HG03457 (cell line): Measurements from ENCODE around the gene NUDT14.

Source experiments
- ATAC-seq: cut with Tn5 transposase; IDR thresholded peaks from one replicate; pipeline ENCODE4 v1.9.1; 2021; ENCODE audit warnings: moderate number of reproducible peaks; ENCODE audit not compliant: unreplicated experiment

Gene NUDT14

DNA sequence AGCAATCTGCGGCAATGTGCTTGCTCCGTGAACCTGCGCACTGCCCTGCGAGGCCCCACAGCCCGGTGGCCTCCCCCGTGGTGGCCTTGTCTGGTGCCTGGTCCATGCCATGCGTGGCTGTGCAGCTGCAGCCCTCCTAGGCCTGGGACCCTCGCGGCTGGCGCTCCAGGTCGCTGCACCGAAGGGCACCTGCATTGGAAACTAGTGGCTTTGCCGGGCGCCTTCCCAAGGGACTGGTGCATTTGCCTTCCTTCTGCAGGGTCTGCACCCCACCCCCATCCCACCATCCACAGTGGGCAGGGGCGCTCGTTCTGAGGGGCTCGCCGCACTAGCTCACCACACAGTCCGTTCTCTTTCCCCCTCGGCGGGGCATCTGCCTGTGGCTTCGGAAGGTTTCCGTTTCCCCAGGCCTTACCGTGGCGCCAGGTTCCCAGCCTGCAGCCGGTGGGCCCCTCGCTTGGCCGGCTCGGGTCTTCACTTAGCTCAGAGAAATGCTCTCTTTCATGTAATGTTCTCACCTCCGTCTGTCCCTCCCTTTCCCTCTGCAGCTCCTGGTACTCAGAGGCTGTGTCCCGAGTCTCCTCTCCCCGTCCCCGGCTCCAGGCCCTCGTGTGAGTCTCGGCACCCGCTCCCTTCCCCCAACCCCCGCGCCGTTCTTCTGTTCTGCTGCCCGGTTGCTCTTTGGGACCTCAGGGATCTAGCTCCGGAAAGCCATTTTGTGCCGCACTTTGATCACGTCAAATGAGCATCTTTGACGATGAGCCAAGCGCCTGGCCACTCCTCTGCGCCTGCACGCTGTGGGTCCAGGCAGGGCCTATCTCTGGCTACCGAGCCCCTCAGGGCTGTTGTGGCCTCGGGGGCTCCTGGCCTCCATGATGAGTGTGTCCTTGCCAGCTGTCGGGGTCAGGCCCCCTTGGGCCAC is 44.5 kb downstream of the NUDT14 start:
- no peak for ATAC-seq

DNA sequence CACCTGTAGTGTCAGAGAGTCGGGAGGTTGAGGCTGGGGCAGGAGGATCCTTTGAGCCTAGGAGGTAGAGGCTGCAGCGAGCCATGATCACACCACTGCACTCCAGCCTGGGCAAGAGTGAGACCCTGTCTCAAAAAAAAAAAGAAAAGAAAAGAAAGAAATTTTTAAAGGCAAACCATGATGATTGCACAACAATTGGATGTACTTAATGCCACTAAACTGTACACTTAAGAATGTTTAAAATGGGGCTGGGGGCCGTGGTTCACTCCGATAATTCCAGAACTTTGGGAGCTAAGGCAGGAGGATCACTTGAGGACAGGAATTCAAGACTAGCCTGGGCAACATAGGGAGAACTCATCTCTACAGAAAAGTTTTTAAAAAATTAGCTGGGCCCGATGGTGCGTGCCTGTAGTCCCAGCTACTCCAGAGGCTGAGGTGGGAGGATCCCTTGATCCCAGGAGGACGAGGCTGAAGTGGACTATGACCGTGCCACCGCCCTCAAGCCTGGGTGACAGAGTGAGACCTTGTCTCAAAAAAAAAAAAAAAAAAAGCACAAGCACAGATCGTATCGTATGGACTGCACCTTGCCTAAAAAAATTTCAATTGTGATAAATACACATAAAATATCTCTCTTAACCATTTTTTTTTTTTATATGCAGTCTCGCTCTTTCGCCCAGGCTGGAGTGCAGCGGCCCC is 45.3 kb downstream of the NUDT14 start:
- no peak for ATAC-seq

DNA sequence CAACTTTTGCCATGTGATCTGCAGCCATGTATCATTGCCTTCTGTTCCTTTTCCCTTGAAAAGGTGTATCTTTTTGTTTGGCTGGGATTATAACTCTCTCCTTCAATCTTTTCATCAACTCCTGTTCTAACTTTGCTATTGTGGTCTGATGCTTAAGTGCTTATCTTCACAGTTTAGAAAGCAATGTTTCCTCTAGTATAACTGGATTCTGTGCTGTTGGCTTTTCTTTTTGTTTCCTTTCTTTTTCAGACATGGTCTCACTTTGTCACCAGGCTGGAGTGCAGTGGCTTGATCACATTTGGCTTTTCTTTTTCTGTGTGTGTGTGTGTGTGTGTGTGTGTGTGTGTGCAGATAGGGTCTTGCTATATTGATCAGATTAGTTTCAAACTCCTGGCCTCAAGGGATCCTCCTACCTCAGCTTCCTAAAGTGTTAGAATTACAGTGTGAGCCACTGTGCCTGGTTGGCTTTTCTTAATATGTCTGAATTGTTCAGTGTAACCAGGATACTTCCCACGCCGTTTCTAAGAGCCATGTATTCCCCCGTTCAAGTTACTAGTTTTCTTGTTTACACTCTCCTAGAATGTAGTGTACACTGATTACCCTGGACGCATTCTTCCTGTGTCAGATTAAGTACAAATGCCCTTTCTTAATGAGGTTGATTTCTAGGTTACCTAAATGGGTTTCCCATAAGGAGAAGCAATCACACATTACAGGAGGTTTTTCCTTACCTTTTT is 48.0 kb downstream of the NUDT14 start:
- no peak for ATAC-seq

DNA sequence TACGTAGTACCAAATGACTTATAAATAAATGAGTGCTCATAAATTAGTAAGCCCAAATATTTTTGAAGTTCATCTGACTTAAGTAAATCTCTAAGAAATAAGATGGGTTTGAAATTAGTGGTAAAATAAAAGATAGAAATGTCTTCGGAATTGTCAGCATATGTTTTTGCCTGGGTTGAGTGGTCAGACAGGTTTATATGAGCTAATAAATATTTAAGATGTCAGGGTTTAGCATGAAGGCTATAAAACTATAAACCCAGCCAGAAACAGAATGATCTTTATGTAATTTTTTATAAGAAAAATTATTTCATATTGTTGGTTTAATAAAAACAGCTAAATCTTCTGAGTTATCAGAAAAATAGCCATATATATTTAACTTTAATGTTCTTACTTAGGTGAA is 49.9 kb downstream of the NUDT14 start:
- ATAC-seq: no peak

DNA sequence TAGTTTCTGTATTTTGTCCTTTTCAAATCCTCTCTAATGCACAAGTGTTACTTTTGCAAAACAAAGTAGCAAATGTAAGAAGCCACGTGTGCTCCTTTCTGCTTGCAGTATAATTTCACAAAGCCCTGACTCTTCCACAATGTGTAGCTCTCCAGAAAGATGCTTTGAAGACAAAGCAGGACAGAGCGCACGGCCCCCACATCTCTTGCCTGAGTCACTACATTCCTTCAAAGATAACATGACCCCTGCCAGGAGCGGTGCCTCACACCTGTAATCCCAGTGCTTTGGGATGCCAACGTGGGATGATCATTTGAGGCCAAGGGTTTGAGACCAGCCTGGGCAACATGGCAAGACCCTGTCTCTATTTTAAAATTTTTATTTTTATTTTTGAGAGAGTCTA is 53.1 kb downstream of the NUDT14 start:
- ATAC-seq: no peak

DNA sequence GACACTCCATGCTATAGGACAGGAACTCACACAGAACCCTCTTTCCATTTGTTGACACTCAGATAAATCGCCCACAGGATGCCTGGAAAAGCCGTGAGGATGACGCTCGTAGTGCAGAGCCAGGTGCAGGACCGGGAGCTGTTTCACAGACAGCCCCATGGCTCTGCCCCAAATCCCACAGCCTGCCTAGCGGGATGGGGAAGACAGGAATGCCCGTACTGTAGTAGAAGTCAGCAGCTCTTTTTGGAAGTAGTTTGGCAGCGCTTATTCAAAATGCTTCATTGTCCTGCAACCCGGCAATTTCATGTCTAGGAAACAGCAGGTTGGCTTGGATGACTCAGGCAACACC is 54.2 kb downstream of the NUDT14 start:
- no peak for ATAC-seq

DNA sequence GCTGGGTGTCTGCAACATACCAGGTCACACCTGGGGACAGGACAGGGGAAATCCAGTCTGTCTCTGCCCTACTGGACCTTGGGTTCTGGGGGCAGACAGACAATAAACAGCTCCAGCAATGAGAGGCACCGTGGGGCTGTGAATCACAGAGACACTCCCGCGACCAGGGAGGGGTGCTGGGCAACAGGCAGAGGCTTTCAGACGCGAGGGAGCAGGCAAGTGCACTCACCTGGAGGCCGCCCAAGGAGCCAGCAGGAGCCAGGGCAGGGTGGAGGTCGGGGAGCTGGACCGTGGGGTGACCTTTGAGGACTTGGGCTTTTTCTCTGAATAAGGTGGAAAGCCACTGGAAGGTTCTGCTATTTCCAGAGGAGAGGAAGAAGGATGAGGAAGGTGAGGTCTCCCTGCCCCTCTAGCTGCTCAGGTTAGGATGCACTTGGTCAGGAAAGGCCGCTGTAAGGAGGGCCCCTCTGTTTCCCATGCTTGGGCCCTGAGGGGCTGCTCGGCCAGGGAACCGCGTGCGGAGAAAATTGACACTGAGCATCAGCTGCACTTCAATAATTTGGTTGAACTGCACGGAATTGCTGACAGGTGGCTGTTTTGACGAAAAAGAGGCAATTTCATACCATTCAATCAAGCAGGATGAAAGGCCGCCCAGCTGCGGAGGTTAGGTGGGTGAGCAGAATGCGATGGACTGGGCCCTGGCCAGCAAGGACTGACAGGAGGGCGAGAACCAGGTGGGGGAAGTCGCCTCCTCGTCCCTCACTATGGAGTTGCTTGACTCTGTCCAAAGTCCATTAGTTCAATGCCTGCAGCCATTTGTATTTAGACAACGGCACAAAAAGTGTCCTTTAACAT is 54.8 kb downstream of the NUDT14 start:
- no peak for ATAC-seq

DNA sequence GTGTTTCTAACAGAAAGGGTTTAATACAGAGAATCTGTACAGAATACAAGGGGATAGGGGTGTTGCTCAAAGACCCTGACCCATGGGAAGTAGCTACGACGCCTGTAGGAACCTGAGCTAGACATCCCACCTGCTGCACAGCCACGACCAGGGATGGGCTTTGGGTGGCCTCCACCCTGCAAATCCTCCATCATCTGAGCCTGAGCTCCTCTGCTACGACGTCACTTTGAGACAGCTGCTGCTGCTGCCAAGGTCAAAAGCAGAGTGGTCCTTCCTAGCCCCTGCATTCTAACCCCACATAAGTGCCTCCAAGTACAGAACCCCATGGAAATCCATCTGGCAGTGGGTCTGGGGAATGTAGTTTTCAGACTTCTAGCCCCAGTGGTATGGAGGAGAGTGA is 56.3 kb downstream of the NUDT14 start:
- ATAC-seq: no peak

DNA sequence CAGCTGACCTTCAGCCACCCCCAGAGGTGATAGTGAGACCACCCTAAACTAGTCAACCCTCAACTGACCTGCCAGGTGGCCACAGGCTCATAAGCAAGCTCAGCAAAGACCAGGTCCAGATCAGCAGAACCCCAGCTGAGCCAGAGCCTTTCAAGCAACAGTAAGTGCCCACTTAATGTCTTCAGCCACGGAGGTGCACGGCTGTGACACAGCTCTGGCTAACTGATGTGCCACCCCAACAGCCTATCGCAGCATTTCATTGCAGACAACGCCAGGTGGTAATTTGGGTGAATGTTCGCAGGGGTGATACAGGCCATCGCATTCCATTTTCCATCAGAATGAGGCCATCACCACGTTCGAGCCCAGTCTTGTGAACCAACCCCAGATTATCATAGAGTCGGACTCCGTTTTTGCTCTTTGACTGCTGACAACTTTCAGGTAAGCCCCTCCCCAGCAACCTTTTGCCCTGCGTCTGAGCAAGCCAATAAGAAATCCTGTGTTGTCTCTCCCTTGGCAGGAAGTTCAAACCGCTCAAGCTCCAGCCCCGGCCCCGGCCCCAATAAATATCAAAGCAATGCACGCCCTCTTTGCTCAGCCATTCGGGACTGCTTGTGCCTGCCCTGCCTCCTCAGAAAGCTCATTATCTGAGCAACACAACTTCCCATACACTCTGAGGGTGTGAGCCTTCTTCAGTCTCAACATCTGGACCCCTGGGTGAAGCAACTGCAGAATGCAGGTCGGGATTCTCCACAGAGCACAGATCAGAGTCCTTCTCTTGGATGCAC is 56.9 kb downstream of the NUDT14 start:
- no peak for ATAC-seq

DNA sequence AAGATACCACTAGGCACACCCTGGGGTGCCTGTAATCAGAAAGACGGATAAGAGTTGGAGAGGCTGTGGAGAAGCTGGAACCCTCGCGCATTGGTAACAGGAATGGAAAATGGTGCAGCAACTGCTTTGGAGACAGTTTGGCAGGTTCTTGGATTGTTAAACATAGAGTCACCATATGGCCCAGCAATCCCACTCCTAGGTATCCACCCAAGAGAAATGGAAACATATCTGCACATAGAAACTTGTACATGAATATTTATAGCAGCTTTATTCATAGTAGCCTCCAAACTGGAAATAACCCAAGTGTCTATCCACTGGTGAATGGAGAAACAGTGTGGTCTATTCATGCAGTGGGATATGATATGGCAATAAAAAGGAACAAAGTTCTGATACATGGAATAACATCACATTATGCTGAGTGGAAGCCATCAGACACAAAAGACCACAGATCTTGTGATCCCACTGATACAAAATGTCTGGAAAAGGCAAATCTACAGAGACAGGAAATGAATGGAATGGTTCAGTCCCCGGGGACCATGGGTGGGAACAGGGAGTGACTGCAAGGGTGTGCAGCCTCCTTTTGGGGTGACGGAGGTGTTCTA is 57.9 kb downstream of the NUDT14 start:
- no peak for ATAC-seq
